ENCODE results near the gene ASAP2. TPM values are rescaled to one million over a fixed set of nuclear protein-coding genes. Genes with fewer than 3 reads are reported as not detected.

The ASAP2 gene
- polyA plus RNA-seq, 1 donor from 2014 or later = 41.0 TPM

DNA sequence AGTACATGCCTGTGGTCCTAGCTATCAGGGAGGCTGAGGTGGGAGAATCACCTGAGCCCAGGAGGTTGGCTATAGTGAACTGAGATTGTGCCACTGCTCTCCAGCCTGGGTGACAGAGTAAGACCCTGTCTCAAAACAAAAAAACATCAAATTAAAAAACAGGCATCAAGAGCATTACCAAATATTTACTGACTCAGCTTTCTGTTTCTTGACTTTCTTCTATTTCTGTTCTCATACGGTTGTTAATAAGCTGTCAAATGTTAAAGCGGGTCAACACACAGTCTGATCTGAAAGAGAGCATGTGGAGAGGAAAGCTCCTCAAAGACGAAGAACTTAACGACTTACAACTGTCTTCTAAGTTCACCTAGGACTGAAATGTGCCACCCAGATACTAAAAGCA, 157.8 kb downstream of the ASAP2 start:
- H3K79me2 ChIP-seq (replicated peaks; ENCODE audit: insufficient read depth, low read length) = no peaks in the 10 kb centered on the region
- no peak for TF ChIP-seq MXI1 (conservative IDR thresholded peaks at IDR 0.05; ENCODE audit: poor library complexity, severe bottlenecking)
- no peak for TF ChIP-seq TAF1 (IDR thresholded peaks at IDR 0.05; ENCODE audit: low read depth)
- TF ChIP-seq POLR2AphosphoS5 (IDR thresholded peaks at IDR 0.05) = no peak
- no peak for TF ChIP-seq EP300 (conservative IDR thresholded peaks at IDR 0.05; ENCODE audit: poor library complexity, severe bottlenecking)
- TF ChIP-seq, protein P1, sequence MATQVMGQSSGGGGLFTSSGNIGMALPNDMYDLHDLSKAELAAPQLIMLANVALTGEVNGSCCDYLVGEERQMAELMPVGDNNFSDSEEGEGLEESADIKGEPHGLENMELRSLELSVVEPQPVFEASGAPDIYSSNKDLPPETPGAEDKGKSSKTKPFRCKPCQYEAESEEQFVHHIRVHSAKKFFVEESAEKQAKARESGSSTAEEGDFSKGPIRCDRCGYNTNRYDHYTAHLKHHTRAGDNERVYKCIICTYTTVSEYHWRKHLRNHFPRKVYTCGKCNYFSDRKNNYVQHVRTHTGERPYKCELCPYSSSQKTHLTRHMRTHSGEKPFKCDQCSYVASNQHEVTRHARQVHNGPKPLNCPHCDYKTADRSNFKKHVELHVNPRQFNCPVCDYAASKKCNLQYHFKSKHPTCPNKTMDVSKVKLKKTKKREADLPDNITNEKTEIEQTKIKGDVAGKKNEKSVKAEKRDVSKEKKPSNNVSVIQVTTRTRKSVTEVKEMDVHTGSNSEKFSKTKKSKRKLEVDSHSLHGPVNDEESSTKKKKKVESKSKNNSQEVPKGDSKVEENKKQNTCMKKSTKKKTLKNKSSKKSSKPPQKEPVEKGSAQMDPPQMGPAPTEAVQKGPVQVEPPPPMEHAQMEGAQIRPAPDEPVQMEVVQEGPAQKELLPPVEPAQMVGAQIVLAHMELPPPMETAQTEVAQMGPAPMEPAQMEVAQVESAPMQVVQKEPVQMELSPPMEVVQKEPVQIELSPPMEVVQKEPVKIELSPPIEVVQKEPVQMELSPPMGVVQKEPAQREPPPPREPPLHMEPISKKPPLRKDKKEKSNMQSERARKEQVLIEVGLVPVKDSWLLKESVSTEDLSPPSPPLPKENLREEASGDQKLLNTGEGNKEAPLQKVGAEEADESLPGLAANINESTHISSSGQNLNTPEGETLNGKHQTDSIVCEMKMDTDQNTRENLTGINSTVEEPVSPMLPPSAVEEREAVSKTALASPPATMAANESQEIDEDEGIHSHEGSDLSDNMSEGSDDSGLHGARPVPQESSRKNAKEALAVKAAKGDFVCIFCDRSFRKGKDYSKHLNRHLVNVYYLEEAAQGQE (IDR thresholded peaks at IDR 0.05; ENCODE audit: borderline replicate concordance) = no peak
- TF ChIP-seq CTCF (IDR thresholded peaks at IDR 0.05; ENCODE audit: poor library complexity, severe bottlenecking) = no peak
- TF ChIP-seq SMC3 (conservative IDR thresholded peaks at IDR 0.05; ENCODE audit: poor library complexity) = no peak
- no peak for TF ChIP-seq RAD21 (conservative IDR thresholded peaks at IDR 0.05)
- TF ChIP-seq EZH2 (IDR thresholded peaks at IDR 0.05; ENCODE audit: borderline replicate concordance, insufficient read depth, low read length, poor library complexity, severe bottlenecking) = no peak
- no peak overlapping the region for H3K27ac ChIP-seq (ENCODE audit: low read length)
- no peaks in the 10 kb centered on the region for H3K9me2 ChIP-seq (ENCODE audit: insufficient read depth, low read length)
- H3K9me3 ChIP-seq (ENCODE audit: low read length) = no peaks in the 10 kb centered on the region
- H3F3A ChIP-seq (ENCODE audit: insufficient read depth, low read length, poor library complexity, severe bottlenecking) = no peaks in the 10 kb centered on the region
- H3K4me2 ChIP-seq (ENCODE audit: low read length) = no peak overlapping the region
- H3K4me3 ChIP-seq (ENCODE audit: low read length) = no peak overlapping the region
- no peaks in the 10 kb centered on the region for H3K27me3 ChIP-seq (ENCODE audit: insufficient read depth, low read depth, low read length)
- no peaks in the 10 kb centered on the region for H4K20me1 ChIP-seq (ENCODE audit: insufficient read depth)
- no peak overlapping the region for H3K9ac ChIP-seq (ENCODE audit: low read length)
- H2AFZ ChIP-seq (ENCODE audit: low read depth, low read length) = no peak overlapping the region
- peaks cover under 1% of the 10 kb centered on the region for H3K36me3 ChIP-seq (ENCODE audit: insufficient read depth, low read length)

DNA sequence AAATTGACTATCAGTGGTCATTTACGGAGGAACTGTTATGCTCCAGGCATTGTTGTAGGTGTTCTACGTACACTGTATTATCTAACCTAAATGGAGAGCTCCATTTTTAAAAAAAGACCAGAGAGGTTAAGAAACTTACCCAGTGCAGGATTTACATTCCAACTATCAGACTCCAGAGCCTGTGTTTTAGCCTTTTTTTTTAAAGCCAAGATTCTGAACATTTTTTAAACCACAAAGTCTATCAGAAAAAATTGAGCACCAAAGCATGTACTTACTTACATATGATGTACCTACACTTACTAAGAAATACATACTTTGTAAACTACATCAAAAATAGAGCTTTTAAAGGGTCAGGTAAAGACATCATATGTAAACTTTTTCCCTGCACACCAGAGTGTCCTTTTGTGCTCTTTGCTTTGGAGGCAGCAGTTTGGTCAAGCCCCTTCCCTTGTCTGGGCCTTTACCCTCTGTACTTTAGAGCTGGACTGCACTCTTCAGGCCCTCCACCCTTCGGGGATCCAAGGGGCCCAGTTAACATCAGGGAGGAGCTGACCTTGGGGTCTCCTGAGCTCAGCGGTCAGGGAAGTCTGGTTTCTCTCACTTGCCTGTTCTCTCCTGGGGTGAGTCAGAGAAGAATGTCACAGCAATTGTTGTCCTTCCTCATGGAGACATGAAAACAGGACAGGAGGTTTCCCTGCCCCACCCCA, 158.3 kb downstream of the ASAP2 start:
- Histone ChIP-seq H3F3A (ENCODE audit: insufficient read depth, low read length, poor library complexity, severe bottlenecking) (no peaks in the 10 kb centered on the region), H4K20me1 (ENCODE audit: insufficient read depth) (no peaks in the 10 kb centered on the region), H3K4me3 (ENCODE audit: low read length) (no peak overlapping the region), H3K79me2 (replicated peaks; ENCODE audit: insufficient read depth, low read length) (no peaks in the 10 kb centered on the region), H3K27ac (ENCODE audit: low read length) (no peak overlapping the region), H3K9ac (ENCODE audit: low read length) (no peak overlapping the region), H3K4me2 (ENCODE audit: low read length) (no peak overlapping the region), H3K9me3 (ENCODE audit: low read length) (no peaks in the 10 kb centered on the region), H3K27me3 (ENCODE audit: insufficient read depth, low read depth, low read length) (no peaks in the 10 kb centered on the region), H3K9me2 (ENCODE audit: insufficient read depth, low read length) (no peaks in the 10 kb centered on the region), H3K36me3 (ENCODE audit: insufficient read depth, low read length) (no peaks in the 10 kb centered on the region), H2AFZ (ENCODE audit: low read depth, low read length) (no peak overlapping the region)
- TF ChIP-seq MXI1 (conservative IDR thresholded peaks at IDR 0.05; ENCODE audit: poor library complexity, severe bottlenecking) (no peak), RAD21 (conservative IDR thresholded peaks at IDR 0.05) (no peak), TAF1 (IDR thresholded peaks at IDR 0.05; ENCODE audit: low read depth) (no peak)
